BLaER1 (cell line): ENCODE data around the gene FSIP1.

Experiments used
- H3K27ac ChIP-seq: shearing (Covaris generic); formaldehyde crosslinking; 2 replicates; pipeline ENCODE4 v1.8.1; 2022
- H3K27me3 ChIP-seq: shearing (Covaris generic); formaldehyde crosslinking; 2 replicates; pipeline ENCODE4 v1.8.1; 2022
- H3K36me3 ChIP-seq: shearing (Covaris generic); formaldehyde crosslinking; 2 replicates; pipeline ENCODE4 v1.8.1; 2022
- H3K4me1 ChIP-seq: shearing (Covaris generic); formaldehyde crosslinking; 2 replicates; pipeline ENCODE4 v1.8.1; 2022
- H3K4me2 ChIP-seq: shearing (Covaris generic); formaldehyde crosslinking; 2 replicates; pipeline ENCODE4 v1.8.1; 2022
- H3K4me3 ChIP-seq: shearing (Covaris generic); formaldehyde crosslinking; 2 replicates; pipeline ENCODE4 v1.8.1; 2022
- H3K9ac ChIP-seq: shearing (Covaris generic); formaldehyde crosslinking; 2 replicates; pipeline ENCODE4 v1.8.1; 2022
- H3K9me3 ChIP-seq: shearing (Covaris generic); formaldehyde crosslinking; 2 replicates; pipeline ENCODE4 v1.8.1; 2022
- H4K20me1 ChIP-seq: shearing (Covaris generic); formaldehyde crosslinking; 2 replicates; pipeline ENCODE4 v1.8.1; 2022
- Cebpa-rat ChIP-seq: shearing (Covaris generic); IDR thresholded peaks from 2 replicates; pipeline ENCODE4 v1.8.1; 2022

FSIP1 gene

DNA sequence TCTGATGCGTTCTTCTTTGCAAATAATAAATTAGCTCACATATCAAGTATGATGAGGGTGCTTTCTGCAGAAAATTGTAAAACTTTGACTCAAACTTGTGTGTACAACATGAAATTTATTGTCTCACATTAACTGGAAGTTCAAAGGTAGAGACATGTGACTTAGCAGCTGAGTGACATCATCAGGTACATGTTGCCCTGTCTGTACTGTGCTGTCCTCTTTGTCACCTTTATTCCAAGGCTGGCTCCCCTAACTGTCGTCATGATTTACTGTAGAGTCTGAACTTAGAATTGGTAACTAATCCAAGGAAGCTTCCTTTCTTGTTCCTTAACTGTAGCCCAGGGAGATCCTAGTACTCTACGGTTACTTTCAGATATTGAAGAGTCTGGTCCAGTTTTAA lies 12.3 kb upstream of the FSIP1 start:
- no peak overlapping the region for H3K4me3 ChIP-seq
- H3K9me3 ChIP-seq = no peaks in the 10 kb centered on the region
- TF ChIP-seq Cebpa-rat = no peak
- peaks cover 13% of the 10 kb centered on the region for H3K4me1 ChIP-seq
- peaks cover 36% of the 10 kb centered on the region for H4K20me1 ChIP-seq
- H3K36me3 ChIP-seq = peaks cover 27% of the 10 kb centered on the region
- no peak overlapping the region for H3K9ac ChIP-seq
- no peaks in the 10 kb centered on the region for H3K27me3 ChIP-seq
- no peak overlapping the region for H3K4me2 ChIP-seq
- no peak overlapping the region for H3K27ac ChIP-seq

DNA sequence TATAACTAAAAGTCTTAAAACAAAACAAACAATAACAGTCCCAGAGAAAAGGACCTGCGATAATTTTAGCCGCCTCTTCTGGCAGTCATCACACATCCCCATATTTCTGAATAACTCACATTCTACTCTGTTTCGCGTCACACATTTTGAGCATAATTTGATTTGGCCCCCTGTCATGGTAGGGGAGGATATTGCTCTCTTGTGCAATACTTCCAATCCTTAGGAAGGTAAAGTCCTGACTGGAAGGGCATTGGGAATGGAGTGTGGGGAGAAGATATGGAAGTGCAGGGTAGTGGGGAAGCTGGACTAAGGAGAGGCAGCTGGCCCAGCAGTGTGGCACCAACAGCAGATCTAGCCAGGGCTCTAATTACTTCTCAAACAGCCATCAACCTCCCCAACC lies 11.3 kb upstream of the FSIP1 start:
- Histone ChIP-seq H3K4me3 (no peak overlapping the region), H3K36me3 (peaks cover 17% of the 10 kb centered on the region), H3K27me3 (no peaks in the 10 kb centered on the region), H3K27ac (no peak overlapping the region), H4K20me1 (peaks cover 26% of the 10 kb centered on the region; the same call in 1 of the 2 replicates), H3K9me3 (no peaks in the 10 kb centered on the region), H3K4me1 (peaks cover 19% of the 10 kb centered on the region), H3K9ac (no peak overlapping the region), H3K4me2 (no peak overlapping the region)
- TF ChIP-seq Cebpa-rat = no peak

GRCh38 chr15:39792844-39793335 lies 10.2 kb upstream of the FSIP1 start:
- H3K9me3 ChIP-seq = no peaks in the 10 kb centered on the region
- no peak overlapping the region for H3K27ac ChIP-seq
- peaks cover 7% of the 10 kb centered on the region for H3K36me3 ChIP-seq
- H3K27me3 ChIP-seq = no peaks in the 10 kb centered on the region
- TF ChIP-seq Cebpa-rat = no peak
- H3K4me2 ChIP-seq = peak overlapping the region; percentile 35
- no peak overlapping the region for H3K9ac ChIP-seq
- no peak overlapping the region for H3K4me3 ChIP-seq
- peaks cover 19% of the 10 kb centered on the region; the same call in 1 of the 2 replicates for H4K20me1 ChIP-seq
- H3K4me1 ChIP-seq = peaks cover 29% of the 10 kb centered on the region

DNA sequence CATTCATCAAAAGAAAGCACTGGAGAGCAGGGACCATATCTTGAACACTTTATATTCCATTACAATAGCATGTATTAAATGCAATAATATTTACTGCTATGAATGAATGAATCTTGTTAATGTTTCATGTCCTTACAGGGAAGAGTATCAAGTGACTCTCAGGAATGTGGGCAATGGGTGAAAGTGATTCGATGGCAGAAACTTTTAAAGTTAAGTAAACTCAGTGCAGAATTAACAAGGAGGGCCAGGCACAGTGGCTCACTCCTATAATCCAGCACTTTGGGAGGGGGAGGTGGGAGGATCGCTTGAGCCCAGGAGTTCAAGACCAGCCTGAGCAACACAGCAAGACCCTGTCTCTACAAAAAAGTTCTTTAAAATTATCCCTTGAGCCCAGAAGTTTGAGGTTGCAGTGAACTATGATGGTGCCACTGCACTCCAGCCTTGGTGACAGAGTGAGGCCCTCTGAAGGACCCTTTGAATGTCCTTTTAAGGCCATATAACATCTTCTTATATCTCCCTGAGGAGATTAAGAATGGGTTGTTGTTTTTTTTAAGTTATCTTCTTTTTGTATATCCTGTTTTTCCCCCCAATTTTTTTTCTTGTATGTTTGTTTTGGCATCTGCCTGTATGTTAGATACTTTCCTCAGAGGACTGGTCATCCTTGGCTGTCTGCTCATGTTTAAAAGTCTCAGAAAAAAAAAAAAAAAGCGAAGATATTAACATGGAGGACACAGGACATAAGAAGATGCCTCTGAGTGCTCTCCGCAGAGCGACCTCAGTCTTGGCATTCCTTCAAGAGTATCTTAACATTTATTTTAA lies 9.6 kb upstream of the FSIP1 start:
- no peak overlapping the region for H3K27ac ChIP-seq
- 0 out of 2 replicates have a peak, but pooled peaks cover under 1% of the 10 kb centered on the region for H3K36me3 ChIP-seq
- H3K4me2 ChIP-seq = peak overlapping the region; percentile 35; the same call in 1 of the 2 replicates
- no peak for TF ChIP-seq Cebpa-rat
- H3K9me3 ChIP-seq = no peaks in the 10 kb centered on the region
- no peaks in the 10 kb centered on the region for H3K27me3 ChIP-seq
- no peak overlapping the region for H3K9ac ChIP-seq
- H4K20me1 ChIP-seq = peaks cover 19% of the 10 kb centered on the region; the same call in 1 of the 2 replicates
- H3K4me3 ChIP-seq = no peak overlapping the region
- peaks cover 36% of the 10 kb centered on the region for H3K4me1 ChIP-seq

DNA sequence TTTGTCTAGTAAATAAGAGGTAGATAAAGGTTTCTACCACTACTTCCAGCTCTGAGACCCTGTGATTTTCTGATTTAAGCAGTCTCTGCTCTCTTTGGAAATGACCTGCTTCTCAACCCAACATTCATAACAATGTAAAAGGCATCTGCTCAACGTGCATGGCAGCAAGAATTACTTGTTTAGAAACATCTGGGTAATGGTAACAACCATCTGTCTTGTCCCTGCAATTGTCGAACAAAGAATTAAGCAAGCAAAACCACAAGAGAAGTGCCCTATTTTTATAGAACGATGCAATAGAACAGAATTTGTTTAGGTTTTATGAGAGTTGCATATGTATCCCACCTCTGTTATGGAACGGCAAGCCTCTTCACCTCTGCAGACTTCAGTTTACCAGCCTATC lies 7.1 kb upstream of the FSIP1 start:
- no peak for TF ChIP-seq Cebpa-rat
- peaks cover 57% of the 10 kb centered on the region for H3K4me1 ChIP-seq
- no peak overlapping the region for H3K4me3 ChIP-seq
- no peak overlapping the region for H3K9ac ChIP-seq
- no peaks in the 10 kb centered on the region for H4K20me1 ChIP-seq
- no peaks in the 10 kb centered on the region for H3K27me3 ChIP-seq
- peak overlapping the region; percentile 27 for H3K4me2 ChIP-seq
- no peaks in the 10 kb centered on the region for H3K36me3 ChIP-seq
- no peaks in the 10 kb centered on the region for H3K9me3 ChIP-seq
- no peak overlapping the region for H3K27ac ChIP-seq

GRCh38 chr15:39788800-39789565 lies 6.3 kb upstream of the FSIP1 start:
- no peak for TF ChIP-seq Cebpa-rat
- Histone ChIP-seq H3K4me2 (no peak overlapping the region), H3K4me3 (no peak overlapping the region), H3K27ac (no peak overlapping the region), H3K9me3 (no peaks in the 10 kb centered on the region), H3K4me1 (peaks cover 64% of the 10 kb centered on the region), H3K27me3 (no peaks in the 10 kb centered on the region), H3K9ac (no peak overlapping the region), H4K20me1 (no peaks in the 10 kb centered on the region), H3K36me3 (no peaks in the 10 kb centered on the region)

DNA sequence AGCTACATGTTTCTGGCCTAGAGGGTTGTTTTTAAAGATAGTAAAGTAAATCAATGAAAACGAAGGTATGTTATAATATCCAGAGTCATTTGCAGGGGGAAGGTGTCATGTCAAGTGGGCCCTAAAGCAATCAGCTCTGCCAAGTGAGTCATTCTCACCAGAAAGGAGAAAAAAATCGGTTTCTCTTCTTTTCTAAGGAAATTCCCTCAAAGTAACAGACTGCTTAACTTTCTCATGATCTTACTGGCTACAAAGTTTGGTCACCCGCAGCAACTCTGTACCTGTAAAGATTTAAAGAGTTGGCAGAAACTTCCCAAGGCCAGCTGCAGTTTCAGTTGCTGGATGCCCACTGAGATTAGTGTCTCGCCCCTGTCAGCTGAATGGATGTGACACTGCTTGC lies 5.5 kb upstream of the FSIP1 start:
- no peaks in the 10 kb centered on the region for H4K20me1 ChIP-seq
- no peaks in the 10 kb centered on the region for H3K9me3 ChIP-seq
- H3K4me3 ChIP-seq = no peak overlapping the region
- H3K9ac ChIP-seq = no peak overlapping the region
- no peak overlapping the region for H3K27ac ChIP-seq
- H3K36me3 ChIP-seq = no peaks in the 10 kb centered on the region
- TF ChIP-seq Cebpa-rat = no peak
- H3K27me3 ChIP-seq = no peaks in the 10 kb centered on the region
- H3K4me1 ChIP-seq = peaks cover 72% of the 10 kb centered on the region
- peak overlapping the region; percentile 49 for H3K4me2 ChIP-seq

DNA sequence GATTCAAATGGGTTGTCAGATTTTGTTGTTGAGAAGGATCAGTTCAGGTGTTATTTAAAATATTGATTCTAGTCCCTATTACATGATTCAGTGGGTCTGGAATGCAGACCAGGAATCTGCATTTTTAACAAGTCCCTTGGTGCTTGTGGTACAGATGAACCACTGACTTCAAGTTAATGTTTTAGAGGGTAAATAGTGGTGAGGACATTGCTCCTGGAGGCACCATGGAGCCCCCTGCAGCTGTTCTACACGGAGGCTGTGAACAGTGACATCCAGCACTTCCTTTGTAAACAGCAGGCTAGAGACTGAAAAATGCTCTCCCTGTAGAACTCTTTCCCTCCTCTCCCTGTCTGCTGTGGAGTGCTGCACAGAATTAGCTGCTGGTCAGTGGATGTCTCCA lies 4.8 kb upstream of the FSIP1 start:
- Histone ChIP-seq H3K4me3 (no peak overlapping the region), H3K9ac (no peak overlapping the region), H3K27ac (no peak overlapping the region), H4K20me1 (no peaks in the 10 kb centered on the region), H3K4me1 (peaks cover 67% of the 10 kb centered on the region), H3K36me3 (no peaks in the 10 kb centered on the region), H3K27me3 (no peaks in the 10 kb centered on the region), H3K4me2 (peak overlapping the region; percentile 49), H3K9me3 (no peaks in the 10 kb centered on the region)
- no peak for TF ChIP-seq Cebpa-rat

- Histone ChIP-seq H3K9me3 (no peaks in the 10 kb centered on the region), H3K27ac (no peak overlapping the region), H3K4me3 (no peak overlapping the region), H4K20me1 (no peaks in the 10 kb centered on the region), H3K36me3 (no peaks in the 10 kb centered on the region), H3K4me1 (peaks cover 71% of the 10 kb centered on the region), H3K4me2 (no peak overlapping the region), H3K27me3 (no peaks in the 10 kb centered on the region), H3K9ac (no peak overlapping the region)
- TF ChIP-seq Cebpa-rat = no peak
Measured at GRCh38 chr15:39786447-39787056, 3.9 kb upstream of the FSIP1 start.
